K562 (cell line): ENCODE measurements around the gene ZFAND2B.

Experiments used
- BHLHE40 ChIP-seq: IDR thresholded peaks from 2 replicates; pipeline ENCODE4 v1.6.1; 2011; ENCODE audit warnings: low read length, improper control_type of control experiment
- C11orf30 ChIP-seq: fragments of 450-650 bp; IDR thresholded peaks from 2 replicates; pipeline ENCODE4 v1.6.1; 2016; ENCODE audit warnings: low read depth, mild to moderate bottlenecking
- JUNB ChIP-seq: fragments of 450-650 bp; formaldehyde crosslinking; conservative IDR thresholded peaks from 2 replicates; pipeline ENCODE4 v1.4.0; 2020; ENCODE audit warnings: mild to moderate bottlenecking
- POLR2A ChIP-seq: fragments of 450-650 bp; conservative IDR thresholded peaks from 2 replicates; pipeline ENCODE4 v1.6.1; 2016
- SAFB ChIP-seq: fragments of 200-400 bp; formaldehyde crosslinking; IDR thresholded peaks from 2 replicates; pipeline ENCODE4 v1.6.1; 2017; ENCODE audit warnings: low read depth, low read length, borderline replicate concordance
- SP2 ChIP-seq: IDR thresholded peaks from 2 replicates; pipeline ENCODE4 v1.6.1; 2011; ENCODE audit warnings: mild to moderate bottlenecking, low read depth, low read length, moderate library complexity; ENCODE audit not compliant: poor library complexity, severe bottlenecking; ENCODE audit errors: extremely low read depth
- TCF3 ChIP-seq: sonication (generic); formaldehyde crosslinking; IDR thresholded peaks from 2 replicates; pipeline ENCODE4 v1.4.0; 2020; ENCODE audit warnings: mild to moderate bottlenecking, missing genetic modification reagents

- no peak for TF ChIP-seq SAFB
- TF ChIP-seq JUNB = no peak
- TF ChIP-seq BHLHE40 = no peak
- no peak for TF ChIP-seq TCF3 (CRISPR knock-in tag)
- TF ChIP-seq POLR2A = no peak
- TF ChIP-seq C11orf30 = no peak
- no peak for TF ChIP-seq SP2
These were observed 45.5 kb upstream of the ZFAND2B start for GRCh38 chr2:219161097-219161496.
